Measurements from ENCODE around the gene INTS2.
A peak's percentile ranks its signal among the peaks of the same experiment; 100 is the strongest.
"Not testable (repeated sequence)": the region's sequence is repeated elsewhere in the genome, so short reads cannot be mapped to it uniquely, and the experiment has no call there.

The INTS2 gene

GRCh38 chr17:61846088-61846487 lies 81.7 kb downstream of the INTS2 start:
- DNase-seq = no peak

DNA sequence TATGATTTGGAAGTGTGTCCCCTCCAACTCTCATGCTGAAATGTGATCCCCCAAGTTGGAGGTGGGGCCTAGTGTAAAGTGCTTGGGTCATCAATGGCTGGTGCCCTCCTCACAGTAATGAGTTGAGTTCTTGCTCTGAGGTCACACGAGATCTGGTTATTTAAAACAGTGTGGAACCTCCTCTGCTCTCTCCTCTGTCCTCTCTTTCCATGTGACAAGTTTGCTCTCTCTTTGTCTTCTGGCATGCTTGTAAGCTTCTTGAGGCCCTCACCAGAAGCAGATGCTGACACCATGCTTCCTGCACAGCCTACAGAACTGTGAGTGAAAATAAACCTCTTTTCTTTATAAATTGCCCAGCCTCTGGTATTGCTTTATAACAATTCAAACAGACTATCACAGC lies 84.3 kb downstream of the INTS2 start:
- no peak for DNase-seq

DNA sequence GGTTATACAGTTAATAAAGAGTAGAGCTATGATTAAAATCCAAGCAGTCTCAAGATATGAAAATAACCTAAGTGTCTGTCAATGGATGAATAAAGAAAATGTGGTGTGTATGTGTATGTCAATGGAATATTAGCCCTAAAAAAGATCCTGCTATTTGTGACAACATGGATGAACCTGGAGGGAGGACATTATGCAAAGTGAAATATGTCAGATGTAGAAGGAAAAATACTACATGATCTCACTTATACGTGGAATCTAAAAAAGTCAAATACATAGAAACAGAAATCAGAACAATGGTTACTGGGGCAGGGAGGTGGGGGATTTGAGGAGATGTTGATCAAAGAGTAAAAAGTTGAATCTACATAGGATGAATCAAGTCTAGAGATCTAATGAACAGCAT lies 84.9 kb downstream of the INTS2 start:
- no peak for DNase-seq

DNA sequence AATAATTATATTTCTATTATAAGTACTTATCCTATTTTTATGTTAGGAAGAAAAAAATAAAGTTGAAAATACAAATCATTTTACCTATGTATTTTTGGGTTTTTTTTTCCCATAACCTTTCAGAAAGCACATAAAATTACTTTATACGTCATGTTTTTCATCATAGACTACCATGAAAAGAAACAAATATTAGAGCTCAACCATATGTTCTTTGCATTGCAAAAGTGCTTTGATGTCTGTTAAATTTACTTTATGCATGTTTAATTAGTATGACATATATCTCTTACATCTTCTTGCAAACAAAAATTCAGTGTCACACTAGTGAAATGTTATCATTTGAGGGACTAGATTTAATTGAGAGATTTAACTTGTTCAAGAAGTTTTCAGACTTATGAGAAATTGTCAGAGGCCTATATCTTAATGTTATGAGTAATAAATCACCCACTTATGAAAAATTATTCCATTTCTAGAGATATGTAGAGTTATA lies 88.4 kb downstream of the INTS2 start:
- DNase-seq = no peak

DNA sequence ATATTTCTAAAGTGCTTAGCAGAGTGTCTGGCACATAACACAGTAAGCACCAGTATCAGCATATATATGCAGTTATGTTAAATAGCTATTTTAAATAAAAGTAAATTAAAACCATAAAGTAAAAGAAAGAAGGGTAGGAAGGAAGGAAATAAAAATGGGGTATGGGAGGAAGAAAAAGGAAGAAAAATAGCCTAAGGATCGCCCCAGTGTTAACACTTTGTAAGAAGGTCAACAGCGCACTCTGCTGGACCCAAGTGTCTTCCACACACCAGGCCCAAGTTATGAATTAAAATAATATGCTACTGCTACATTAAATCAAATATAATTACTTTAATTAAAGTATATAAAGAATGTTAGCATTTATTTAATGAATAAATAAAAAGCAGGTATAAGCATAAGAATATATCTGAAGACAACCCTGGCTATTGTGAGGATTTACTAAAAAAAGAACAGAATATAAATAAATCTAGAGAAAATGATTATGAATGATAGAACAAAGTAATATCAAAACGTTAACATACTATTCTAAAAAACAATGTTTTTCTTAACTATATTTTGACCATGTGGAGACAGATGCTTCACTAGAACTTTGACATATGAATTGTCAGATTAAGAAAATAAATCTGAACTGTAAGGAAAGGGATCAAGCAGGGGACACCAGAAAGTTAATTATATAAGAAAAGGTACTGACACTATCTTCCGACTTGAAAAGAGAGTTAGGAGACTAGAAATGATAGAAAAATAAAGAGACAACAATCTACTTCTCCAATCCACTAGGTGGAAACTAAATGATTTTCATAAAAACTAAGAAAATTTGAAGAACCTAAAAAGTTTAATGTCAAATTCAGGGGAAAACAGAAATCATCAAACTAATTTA lies 90.4 kb downstream of the INTS2 start:
- peak; percentile 56 for DNase-seq

GRCh38 chr17:61836266-61837174 lies 91.3 kb downstream of the INTS2 start:
- DNase-seq = no peak

GRCh38 chr17:61835606-61836005 lies 92.2 kb downstream of the INTS2 start:
- no peak for DNase-seq

GRCh38 chr17:61834610-61835009 lies 93.2 kb downstream of the INTS2 start:
- no peak for DNase-seq

DNA sequence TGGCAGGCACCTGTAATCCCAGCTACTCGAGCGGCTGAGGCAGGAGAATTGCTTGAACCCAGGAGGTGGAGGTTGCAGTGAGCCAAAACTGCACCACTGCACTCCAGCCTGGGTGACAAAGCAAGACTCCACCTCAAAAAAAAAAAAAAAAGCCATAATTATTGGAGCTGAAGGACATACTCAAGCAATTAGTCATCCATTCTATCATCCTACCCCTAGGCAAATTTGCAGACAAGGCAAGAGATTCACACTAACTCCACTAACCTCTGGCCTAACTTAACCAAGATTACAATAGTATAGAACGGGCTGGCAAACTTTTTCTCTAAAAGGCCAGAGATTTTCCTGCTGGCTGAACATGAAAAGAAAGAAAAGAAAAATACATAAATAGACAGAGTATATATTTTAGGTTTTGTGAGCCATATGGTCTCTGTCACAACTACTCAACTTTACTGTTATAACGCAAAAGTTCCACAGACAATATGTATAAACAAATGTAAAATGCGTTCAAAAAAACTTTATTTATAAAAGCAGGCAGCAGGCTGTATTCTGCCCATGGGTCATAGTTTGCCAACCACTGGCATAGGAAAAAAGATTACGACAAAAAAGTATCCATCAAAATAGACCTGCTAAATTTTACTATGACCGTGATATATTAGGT lies 94.1 kb downstream of the INTS2 start:
- no peak for DNase-seq

- DNase-seq = no peak
Measured at GRCh38 chr17:61832463-61832862, 95.3 kb downstream of the INTS2 start.

DNA sequence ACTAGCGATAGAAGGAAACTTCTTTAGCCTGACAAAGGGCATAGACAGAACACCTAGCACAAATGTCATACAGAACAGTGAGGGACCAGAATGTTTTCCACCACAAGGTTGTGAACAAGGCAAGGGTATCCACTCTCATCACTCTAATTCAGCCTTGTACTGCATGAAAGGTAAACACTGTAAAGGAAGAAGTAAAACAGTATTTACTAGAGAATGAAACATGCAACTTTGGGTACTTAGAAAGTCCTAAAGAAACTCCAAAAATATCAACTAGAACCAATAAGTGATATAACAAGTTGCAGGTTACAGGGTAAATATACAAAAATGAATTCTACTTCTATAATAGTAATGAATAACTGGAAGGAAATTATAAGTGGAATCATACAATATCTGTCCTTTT lies 96.7 kb downstream of the INTS2 start:
- DNase-seq = no peak

- no peak for DNase-seq
Measured at GRCh38 chr17:61828694-61829093, 99.1 kb downstream of the INTS2 start.

GRCh38 chr17:61827649-61828395 lies 100.0 kb downstream of the INTS2 start:
- no peak for DNase-seq

GRCh38 chr17:61826866-61827265 lies 100.9 kb downstream of the INTS2 start:
- DNase-seq = not testable (repeated sequence)

DNA sequence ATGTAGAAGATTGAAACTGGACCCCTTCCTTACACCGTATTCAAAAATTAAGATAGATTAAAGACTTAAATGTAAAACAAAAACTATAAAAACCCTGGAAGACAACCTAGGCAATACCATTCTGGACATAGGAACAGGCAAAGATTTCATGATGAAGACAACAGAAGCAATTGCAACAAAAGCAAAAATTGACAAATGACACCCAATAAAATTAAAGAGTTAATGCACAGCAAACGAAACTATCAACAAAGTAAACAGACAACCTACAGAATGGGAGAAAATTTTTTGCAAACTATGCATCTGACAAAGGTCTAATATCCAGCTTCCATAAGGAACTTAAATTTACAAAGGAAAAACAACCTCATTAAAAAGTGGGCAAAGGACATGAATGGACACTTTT lies 101.6 kb downstream of the INTS2 start:
- not testable (repeated sequence) for DNase-seq

- DNase-seq = no peak
Measured at GRCh38 chr17:61825448-61826137, 102.2 kb downstream of the INTS2 start.

- no peak for DNase-seq
Measured at GRCh38 chr17:61822326-61823285, 105.2 kb downstream of the INTS2 start.

- no peak for DNase-seq
Measured at GRCh38 chr17:61821655-61822054, 106.1 kb downstream of the INTS2 start.

- not testable (repeated sequence) for DNase-seq
Measured at GRCh38 chr17:61819265-61819664, 108.5 kb downstream of the INTS2 start.

DNA sequence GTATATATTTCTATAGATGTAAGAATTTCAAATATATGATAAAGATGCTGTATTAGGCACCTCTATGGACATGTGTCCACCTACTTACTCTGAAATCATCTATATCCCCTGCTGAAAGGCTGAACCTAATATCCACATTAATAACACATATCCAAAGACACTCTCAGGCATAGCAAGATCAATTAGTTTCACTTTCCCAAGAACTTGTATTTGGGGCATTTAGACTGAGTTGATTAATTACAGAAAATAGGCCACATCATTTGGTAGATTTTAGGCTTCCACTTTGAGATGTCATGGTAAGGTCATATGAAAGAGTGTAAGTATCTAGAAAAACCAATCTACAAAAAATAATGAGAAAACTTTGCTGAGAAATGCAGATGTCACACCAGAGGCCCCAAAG lies 109.6 kb downstream of the INTS2 start:
- DNase-seq = no peak

GRCh38 chr17:61817452-61817851 lies 110.3 kb downstream of the INTS2 start:
- DNase-seq = no peak
